ENCODE data around the gene AIDA. TPM values are rescaled to one million over a fixed set of nuclear protein-coding genes. Genes with fewer than 3 reads are reported as not detected.
A peak's percentile ranks its signal among the peaks of the same experiment; 100 is the strongest.

AIDA gene
- total RNA-seq, 1 experiment from 2014 or later: 73.1 TPM

- Histone ChIP-seq H3K4me3 (ENCODE audit: low read depth in 2 of 2, low read length in 2 of 2) (no peak overlapping the region), H3K4me1 (ENCODE audit: control insufficient read depth, insufficient read depth, low read length) (peaks cover 20% of the 10 kb centered on the region; the same call in 1 of the 2 replicates), H3K36me3 (ENCODE audit: control insufficient read depth, insufficient read depth, low read length) (peaks cover 3% of the 10 kb centered on the region; the same call in 1 of the 2 replicates), H3K27ac (ENCODE audit: low read length) (no peak overlapping the region), H3K27me3 (ENCODE audit: control insufficient read depth, insufficient read depth, low read length) (no peaks in the 10 kb centered on the region), H3K9me3 (ENCODE audit: control insufficient read depth, insufficient read depth, low read depth, low read length) (no peaks in the 10 kb centered on the region; the same call in 1 of the 2 replicates)
- BruUV-seq (replicated peaks): no TSS peak
- CTCF ChIA-PET: no interaction called here
- in situ Hi-C loops (cut with HindIII; ENCODE audit: low pct_unique_long_range_greater_than_20kb, low sequenced_read_pairs) (no loop called here), intact Hi-C loops (cut with micrococcal nuclease; ENCODE audit: unreplicated experiment) (no loop called here)
- ATAC-seq (no peak), DNase-seq (ENCODE audit: low read depth, low spot score) (no peak)
- POLR2A ChIA-PET: no interaction called here
- TF ChIP-seq TCF7L2 (IDR thresholded peaks at IDR 0.05; ENCODE audit: low read depth, low read length) (no peak), POLR2AphosphoS5 (IDR thresholded peaks at IDR 0.05; ENCODE audit: low read depth, low read length) (no peak), SIN3A (IDR thresholded peaks at IDR 0.05; ENCODE audit: borderline replicate concordance, insufficient read depth, low read depth, low read length) (no peak), CTCF (IDR thresholded peaks at IDR 0.05) (no peak)
- TF ChIP-seq, protein P1, sequence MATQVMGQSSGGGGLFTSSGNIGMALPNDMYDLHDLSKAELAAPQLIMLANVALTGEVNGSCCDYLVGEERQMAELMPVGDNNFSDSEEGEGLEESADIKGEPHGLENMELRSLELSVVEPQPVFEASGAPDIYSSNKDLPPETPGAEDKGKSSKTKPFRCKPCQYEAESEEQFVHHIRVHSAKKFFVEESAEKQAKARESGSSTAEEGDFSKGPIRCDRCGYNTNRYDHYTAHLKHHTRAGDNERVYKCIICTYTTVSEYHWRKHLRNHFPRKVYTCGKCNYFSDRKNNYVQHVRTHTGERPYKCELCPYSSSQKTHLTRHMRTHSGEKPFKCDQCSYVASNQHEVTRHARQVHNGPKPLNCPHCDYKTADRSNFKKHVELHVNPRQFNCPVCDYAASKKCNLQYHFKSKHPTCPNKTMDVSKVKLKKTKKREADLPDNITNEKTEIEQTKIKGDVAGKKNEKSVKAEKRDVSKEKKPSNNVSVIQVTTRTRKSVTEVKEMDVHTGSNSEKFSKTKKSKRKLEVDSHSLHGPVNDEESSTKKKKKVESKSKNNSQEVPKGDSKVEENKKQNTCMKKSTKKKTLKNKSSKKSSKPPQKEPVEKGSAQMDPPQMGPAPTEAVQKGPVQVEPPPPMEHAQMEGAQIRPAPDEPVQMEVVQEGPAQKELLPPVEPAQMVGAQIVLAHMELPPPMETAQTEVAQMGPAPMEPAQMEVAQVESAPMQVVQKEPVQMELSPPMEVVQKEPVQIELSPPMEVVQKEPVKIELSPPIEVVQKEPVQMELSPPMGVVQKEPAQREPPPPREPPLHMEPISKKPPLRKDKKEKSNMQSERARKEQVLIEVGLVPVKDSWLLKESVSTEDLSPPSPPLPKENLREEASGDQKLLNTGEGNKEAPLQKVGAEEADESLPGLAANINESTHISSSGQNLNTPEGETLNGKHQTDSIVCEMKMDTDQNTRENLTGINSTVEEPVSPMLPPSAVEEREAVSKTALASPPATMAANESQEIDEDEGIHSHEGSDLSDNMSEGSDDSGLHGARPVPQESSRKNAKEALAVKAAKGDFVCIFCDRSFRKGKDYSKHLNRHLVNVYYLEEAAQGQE (IDR thresholded peaks at IDR 0.05; ENCODE audit: insufficient read depth in 1 of 2, low read depth in 2 of 2, low read length in 1 of 2): no peak
These were observed 70.9 kb downstream of the AIDA start for GRCh38 chr1:222641269-222641948.

GRCh38 chr1:222634180-222635013 is 77.9 kb downstream of the AIDA start:
- Histone ChIP-seq H3K4me1 (ENCODE audit: control insufficient read depth, insufficient read depth, low read length) (no peaks in the 10 kb centered on the region), H3K9me3 (ENCODE audit: control insufficient read depth, insufficient read depth, low read depth, low read length) (no peaks in the 10 kb centered on the region; the same call in 1 of the 2 replicates), H3K4me3 (ENCODE audit: low read depth in 2 of 2, low read length in 2 of 2) (no peak overlapping the region), H3K27ac (ENCODE audit: low read length) (no peak overlapping the region), H3K27me3 (ENCODE audit: control insufficient read depth, insufficient read depth, low read length) (no peaks in the 10 kb centered on the region), H3K36me3 (ENCODE audit: control insufficient read depth, insufficient read depth, low read length) (no peaks in the 10 kb centered on the region)
- TF ChIP-seq TCF7L2 (IDR thresholded peaks at IDR 0.05; ENCODE audit: low read depth, low read length) (no peak), POLR2AphosphoS5 (IDR thresholded peaks at IDR 0.05; ENCODE audit: low read depth, low read length) (no peak), SIN3A (IDR thresholded peaks at IDR 0.05; ENCODE audit: borderline replicate concordance, insufficient read depth, low read depth, low read length) (no peak), CTCF (IDR thresholded peaks at IDR 0.05) (peak; percentile 88)
- CTCF ChIA-PET: interaction anchor here (0.9 to 3.0 kb wide), 9 partner anchors 9 to 340 kb away, joined by 3 to 34 read pairs (median 4); partner anchors contain the start of gene TAF1A
- intact Hi-C loops (cut with micrococcal nuclease; ENCODE audit: unreplicated experiment): loop anchor here (1.0 kb wide), 1 partner anchor 169 kb away; no protein-coding TSS in a partner anchor
- in situ Hi-C loops (cut with HindIII; ENCODE audit: low pct_unique_long_range_greater_than_20kb, low sequenced_read_pairs): no loop called here
- POLR2A ChIA-PET: interaction anchor here (1.0 kb wide), 1 partner anchor 68 kb away, joined by 3 read pairs; no protein-coding TSS in a partner anchor
- no TSS peak for BruUV-seq (replicated peaks)
- ATAC-seq (peak; percentile 94), DNase-seq (ENCODE audit: low read depth, low spot score) (peak; percentile 91)

All from Panc1 (cell line).